ENCODE measurements around the gene AIFM2. TPM values are rescaled to one million over a fixed set of nuclear protein-coding genes. Genes with fewer than 3 reads are reported as not detected.

AIFM2 gene
- polyA plus RNA-seq, 3 donors = 0.28 to 2.1 (median 0.41) TPM

DNA sequence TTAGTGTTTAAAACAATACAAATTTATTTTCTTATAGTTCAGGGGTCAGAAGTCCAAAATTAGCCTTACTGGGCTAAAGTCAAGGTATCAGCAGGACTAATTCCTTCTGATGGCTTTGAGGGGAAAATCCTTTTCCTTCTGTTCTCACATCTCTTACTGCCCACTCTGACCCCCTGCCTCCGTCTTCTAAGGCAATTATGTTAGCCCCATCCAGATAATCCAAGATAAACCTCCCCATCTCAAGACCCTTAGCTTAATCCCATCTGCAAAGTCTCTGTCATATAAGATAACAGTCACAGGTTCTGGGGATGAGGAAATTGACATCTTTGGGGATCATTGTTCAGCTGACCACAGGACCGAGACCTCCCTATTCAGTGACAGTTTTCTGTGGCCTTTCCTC lies 57.7 kb downstream of the AIFM2 start:
- no peaks in the 10 kb centered on the region for H3K4me1 ChIP-seq (ENCODE audit: control insufficient read depth in 1 of 2, insufficient read depth in 2 of 2, low read length in 2 of 2)
- H4K20me1 ChIP-seq (ENCODE audit: insufficient read depth, low read length) = no peaks in the 10 kb centered on the region
- DNase-seq = no peak
- WGBS (ENCODE audit: insufficient coverage) = no CpG with 5 or more reads among the region's 2 CpGs
- peaks cover 0 to under 1% of the 10 kb centered on the region in 2 donors for H3K36me3 Mint-ChIP-seq
- no peak overlapping the region for H3K4me3 Mint-ChIP-seq
- H3K4me2 ChIP-seq (replicated peaks; ENCODE audit: extremely low read depth, low read length, poor library complexity, severe bottlenecking) = no peak overlapping the region
- TF ChIP-seq, protein P1, sequence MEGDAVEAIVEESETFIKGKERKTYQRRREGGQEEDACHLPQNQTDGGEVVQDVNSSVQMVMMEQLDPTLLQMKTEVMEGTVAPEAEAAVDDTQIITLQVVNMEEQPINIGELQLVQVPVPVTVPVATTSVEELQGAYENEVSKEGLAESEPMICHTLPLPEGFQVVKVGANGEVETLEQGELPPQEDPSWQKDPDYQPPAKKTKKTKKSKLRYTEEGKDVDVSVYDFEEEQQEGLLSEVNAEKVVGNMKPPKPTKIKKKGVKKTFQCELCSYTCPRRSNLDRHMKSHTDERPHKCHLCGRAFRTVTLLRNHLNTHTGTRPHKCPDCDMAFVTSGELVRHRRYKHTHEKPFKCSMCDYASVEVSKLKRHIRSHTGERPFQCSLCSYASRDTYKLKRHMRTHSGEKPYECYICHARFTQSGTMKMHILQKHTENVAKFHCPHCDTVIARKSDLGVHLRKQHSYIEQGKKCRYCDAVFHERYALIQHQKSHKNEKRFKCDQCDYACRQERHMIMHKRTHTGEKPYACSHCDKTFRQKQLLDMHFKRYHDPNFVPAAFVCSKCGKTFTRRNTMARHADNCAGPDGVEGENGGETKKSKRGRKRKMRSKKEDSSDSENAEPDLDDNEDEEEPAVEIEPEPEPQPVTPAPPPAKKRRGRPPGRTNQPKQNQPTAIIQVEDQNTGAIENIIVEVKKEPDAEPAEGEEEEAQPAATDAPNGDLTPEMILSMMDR (IDR thresholded peaks at IDR 0.05) = no peak
- no peak overlapping the region for H3K9ac ChIP-seq (ENCODE audit: insufficient read depth, low read length, poor library complexity, severe bottlenecking)
- H2AFZ ChIP-seq (ENCODE audit: insufficient read depth, low read depth, low read length, poor library complexity, severe bottlenecking) = no peak overlapping the region
- H3K27me3 Mint-ChIP-seq (ENCODE audit: low read depth in 3 of 3) = peaks cover 0 to under 1% (median 0%) of the 10 kb centered on the region in 3 donors
- H3K9me3 Mint-ChIP-seq = no peaks in the 10 kb centered on the region
- H3K27ac ChIP-seq (ENCODE audit: low read depth in 1 of 2, low read length in 2 of 2) = no peak overlapping the region
- H3K36me3 ChIP-seq (replicated peaks in 1 of 2; ENCODE audit: control insufficient read depth in 1 of 2, insufficient read depth in 2 of 2, low read length in 2 of 2) = no peaks in the 10 kb centered on the region
- H3K4me1 Mint-ChIP-seq = no peaks in the 10 kb centered on the region
- H3K27me3 ChIP-seq (ENCODE audit: control insufficient read depth in 2 of 2, insufficient read depth in 2 of 2, low read length in 2 of 2) = no peaks in the 10 kb centered on the region
- intact Hi-C loops (cut with micrococcal nuclease) = no loop called here
- H3K27ac Mint-ChIP-seq = no peak overlapping the region
- no peaks in the 10 kb centered on the region for H3K9me3 ChIP-seq (replicated peaks in 1 of 2; ENCODE audit: control insufficient read depth in 1 of 2, insufficient read depth in 1 of 2, low read length in 2 of 2)
- no peaks in the 10 kb centered on the region for H3K79me2 ChIP-seq (ENCODE audit: insufficient read depth, low read length)
- H3K4me3 ChIP-seq (replicated peaks in 1 of 3; ENCODE audit: low read depth in 2 of 3, low read length in 3 of 3) = no peak overlapping the region

DNA sequence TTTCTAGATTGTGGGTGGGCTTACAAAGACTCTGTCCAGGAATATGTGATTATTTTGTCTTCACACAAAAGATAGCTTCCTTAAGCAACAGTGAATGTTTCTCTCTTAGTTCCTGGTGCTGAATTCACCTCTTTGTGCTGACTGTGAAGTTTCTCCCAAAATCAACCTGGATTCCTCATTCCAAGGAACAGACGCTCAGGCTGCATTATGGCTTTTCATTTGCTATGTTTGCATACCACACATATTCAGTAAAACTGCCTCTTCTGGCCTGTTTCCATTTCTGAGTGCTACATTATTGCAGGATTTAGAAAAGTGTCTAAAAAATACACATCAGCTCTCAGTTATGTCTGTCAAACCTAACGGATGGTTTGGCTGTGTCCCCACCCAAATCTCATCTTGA lies 58.5 kb downstream of the AIFM2 start:
- no peaks in the 10 kb centered on the region for H3K27me3 Mint-ChIP-seq (ENCODE audit: low read depth in 3 of 3)
- Histone ChIP-seq H3K9me3 (replicated peaks in 1 of 2; ENCODE audit: control insufficient read depth in 1 of 2, insufficient read depth in 1 of 2, low read length in 2 of 2) (no peaks in the 10 kb centered on the region), H3K36me3 (replicated peaks in 1 of 2; ENCODE audit: control insufficient read depth in 1 of 2, insufficient read depth in 2 of 2, low read length in 2 of 2) (no peaks in the 10 kb centered on the region), H3K4me2 (replicated peaks; ENCODE audit: extremely low read depth, low read length, poor library complexity, severe bottlenecking) (no peak overlapping the region), H3K4me1 (ENCODE audit: control insufficient read depth in 1 of 2, insufficient read depth in 2 of 2, low read length in 2 of 2) (no peaks in the 10 kb centered on the region), H3K4me3 (replicated peaks in 1 of 3; ENCODE audit: low read depth in 2 of 3, low read length in 3 of 3) (no peak overlapping the region), H3K9ac (ENCODE audit: insufficient read depth, low read length, poor library complexity, severe bottlenecking) (no peak overlapping the region), H3K79me2 (ENCODE audit: insufficient read depth, low read length) (no peaks in the 10 kb centered on the region), H4K20me1 (ENCODE audit: insufficient read depth, low read length) (no peaks in the 10 kb centered on the region), H3K27ac (ENCODE audit: low read depth in 1 of 2, low read length in 2 of 2) (no peak overlapping the region), H3K27me3 (ENCODE audit: control insufficient read depth in 2 of 2, insufficient read depth in 2 of 2, low read length in 2 of 2) (no peaks in the 10 kb centered on the region), H2AFZ (ENCODE audit: insufficient read depth, low read depth, low read length, poor library complexity, severe bottlenecking) (no peak overlapping the region)
- no peaks in the 10 kb centered on the region for H3K4me1 Mint-ChIP-seq
- no peaks in the 10 kb centered on the region for H3K36me3 Mint-ChIP-seq
- TF ChIP-seq, protein P1 (IDR thresholded peaks at IDR 0.05) = no peak
- WGBS (ENCODE audit: insufficient coverage) = no CpG with 5 or more reads among the region's 2 CpGs
- H3K9me3 Mint-ChIP-seq = no peaks in the 10 kb centered on the region
- no peak overlapping the region for H3K27ac Mint-ChIP-seq
- no peak overlapping the region for H3K4me3 Mint-ChIP-seq
- DNase-seq = no peak
- intact Hi-C loops (cut with micrococcal nuclease) = no loop called here
